NCI-H82 treated with DMSO at 0.1 percent for 48 hours (cell line): ENCODE results near the gene ANKRD33B.
"Not testable (repeated sequence)": the region's sequence is repeated elsewhere in the genome, so short reads cannot be mapped to it uniquely, and the experiment has no call there.

Experiments
- DNase-seq: peaks from one replicate; lab custom pipeline; 2025; ENCODE audit not compliant: unreplicated experiment; lab: John Stamatoyannopoulos, UW

ANKRD33B gene

GRCh38 chr5:10536931-10537579 lies 26.8 kb upstream of the ANKRD33B start:
- no peak for DNase-seq

GRCh38 chr5:10537624-10538023 lies 26.2 kb upstream of the ANKRD33B start:
- DNase-seq, result no peak

- DNase-seq, result no peak
These were observed 25.6 kb upstream of the ANKRD33B start for GRCh38 chr5:10538103-10538788.

GRCh38 chr5:10538789-10539686 lies 24.8 kb upstream of the ANKRD33B start:
- no peak for DNase-seq

- no peak for DNase-seq
These were observed 24.2 kb upstream of the ANKRD33B start for GRCh38 chr5:10539687-10539998.

GRCh38 chr5:10540036-10540544 lies 23.8 kb upstream of the ANKRD33B start:
- DNase-seq, result no peak

GRCh38 chr5:10540951-10541646 lies 22.8 kb upstream of the ANKRD33B start:
- DNase-seq, result no peak

GRCh38 chr5:10542055-10542550 lies 21.8 kb upstream of the ANKRD33B start:
- DNase-seq, result no peak

- DNase-seq, result no peak
These were observed 20.3 kb upstream of the ANKRD33B start for GRCh38 chr5:10543585-10544040.

GRCh38 chr5:10545084-10545483 lies 18.8 kb upstream of the ANKRD33B start:
- no peak for DNase-seq

- DNase-seq, result no peak
These were observed 17.7 kb upstream of the ANKRD33B start for GRCh38 chr5:10546186-10546585.

GRCh38 chr5:10548418-10549122 lies 15.3 kb upstream of the ANKRD33B start:
- DNase-seq, result no peak

- DNase-seq, result not testable (repeated sequence)
These were observed 14.8 kb upstream of the ANKRD33B start for GRCh38 chr5:10549123-10549514.

GRCh38 chr5:10550222-10550995 lies 13.5 kb upstream of the ANKRD33B start:
- DNase-seq, result no peak

GRCh38 chr5:10551782-10552138 lies 12.1 kb upstream of the ANKRD33B start:
- no peak for DNase-seq

- no peak for DNase-seq
These were observed 11.4 kb upstream of the ANKRD33B start for GRCh38 chr5:10552183-10553143.

- DNase-seq, result no peak
These were observed 10.4 kb upstream of the ANKRD33B start for GRCh38 chr5:10553476-10553875.

GRCh38 chr5:10555277-10555684 lies 8.6 kb upstream of the ANKRD33B start:
- no peak for DNase-seq
